Stomach smooth muscle (tissue), 2 donors: ENCODE measurements around the gene ARHGAP15.

Source experiments
- H3K27ac ChIP-seq: one replicate; pipeline ENCODE4 v1.7.0; 2013; ENCODE audit warnings: mild to moderate bottlenecking, low read length, inconsistent platforms
- H3K27me3 ChIP-seq, 2 donors: one replicate each; pipeline ENCODE4 v1.7.0; 2013; ENCODE audit warnings: low read length in 2 of 2; ENCODE audit not compliant: insufficient read depth in 2 of 2, control insufficient read depth in 1 of 2
- H3K36me3 ChIP-seq, 2 donors: one replicate each; pipeline ENCODE4 v1.7.0; 2013; ENCODE audit warnings: low read length in 2 of 2; ENCODE audit not compliant: control insufficient read depth in 2 of 2, insufficient read depth in 2 of 2
- H3K4me1 ChIP-seq: one replicate; pipeline ENCODE4 v1.7.0; 2013; ENCODE audit warnings: low read length; ENCODE audit not compliant: control insufficient read depth, insufficient read depth
- H3K4me3 ChIP-seq, 2 donors: one replicate each; pipeline ENCODE4 v1.7.0; 2013; ENCODE audit warnings: low read length in 2 of 2
- H3K9ac ChIP-seq, 2 donors: one replicate each; pipeline ENCODE4 v1.7.0; 2013; ENCODE audit warnings: low read length in 2 of 2, mild to moderate bottlenecking in 1 of 2
- H3K9me3 ChIP-seq, 2 donors: one replicate each; pipeline ENCODE4 v1.7.0; 2013; ENCODE audit warnings: low read length in 2 of 2; ENCODE audit not compliant: control insufficient read depth in 2 of 2
- donor health status: healthy.
- donor health status: Pancreatic carcinoma.

The ARHGAP15 gene

GRCh38 chr2:143452817-143453451, 323.7 kb downstream of the ARHGAP15 start:
- Histone ChIP-seq H3K4me1 (no peaks in the 10 kb centered on the region), H3K9me3 (no peaks in the 10 kb centered on the region), H3K4me3 (no peak overlapping the region), H3K27me3 (no peaks in the 10 kb centered on the region), H3K9ac (no peak overlapping the region), H3K36me3 (no peaks in the 10 kb centered on the region), H3K27ac (no peak overlapping the region)

GRCh38 chr2:143453981-143454511, 324.8 kb downstream of the ARHGAP15 start:
- H3K36me3 ChIP-seq = no peaks in the 10 kb centered on the region
- no peaks in the 10 kb centered on the region for H3K4me1 ChIP-seq
- H3K27ac ChIP-seq = no peak overlapping the region
- H3K9me3 ChIP-seq = no peaks in the 10 kb centered on the region
- H3K9ac ChIP-seq = no peak overlapping the region
- no peaks in the 10 kb centered on the region for H3K27me3 ChIP-seq
- no peak overlapping the region for H3K4me3 ChIP-seq

- no peak overlapping the region for H3K4me3 ChIP-seq
- H3K4me1 ChIP-seq = no peaks in the 10 kb centered on the region
- H3K9me3 ChIP-seq = no peaks in the 10 kb centered on the region
- no peak overlapping the region for H3K9ac ChIP-seq
- no peaks in the 10 kb centered on the region for H3K27me3 ChIP-seq
- H3K36me3 ChIP-seq = no peaks in the 10 kb centered on the region
- H3K27ac ChIP-seq = no peak overlapping the region
These were observed 326.1 kb downstream of the ARHGAP15 start for GRCh38 chr2:143455317-143455716.

- no peaks in the 10 kb centered on the region for H3K27me3 ChIP-seq
- H3K9me3 ChIP-seq = no peaks in the 10 kb centered on the region
- H3K4me1 ChIP-seq = no peaks in the 10 kb centered on the region
- no peak overlapping the region for H3K27ac ChIP-seq
- H3K4me3 ChIP-seq = no peak overlapping the region
- H3K36me3 ChIP-seq = no peaks in the 10 kb centered on the region
- H3K9ac ChIP-seq = no peak overlapping the region
These were observed 329.3 kb downstream of the ARHGAP15 start for GRCh38 chr2:143458258-143459190.

- Histone ChIP-seq H3K4me1 (no peaks in the 10 kb centered on the region), H3K9me3 (no peaks in the 10 kb centered on the region), H3K27ac (no peak overlapping the region), H3K36me3 (no peaks in the 10 kb centered on the region), H3K27me3 (no peaks in the 10 kb centered on the region), H3K9ac (no peak overlapping the region), H3K4me3 (no peak overlapping the region)
These were observed 331.2 kb downstream of the ARHGAP15 start for GRCh38 chr2:143460382-143460781.

GRCh38 chr2:143463719-143464118, 334.5 kb downstream of the ARHGAP15 start:
- Histone ChIP-seq H3K27me3 (no peaks in the 10 kb centered on the region), H3K9me3 (no peaks in the 10 kb centered on the region), H3K4me1 (no peaks in the 10 kb centered on the region), H3K27ac (no peak overlapping the region), H3K4me3 (no peak overlapping the region), H3K36me3 (no peaks in the 10 kb centered on the region), H3K9ac (no peak overlapping the region)

GRCh38 chr2:143466391-143466790, 337.2 kb downstream of the ARHGAP15 start:
- no peaks in the 10 kb centered on the region for H3K36me3 ChIP-seq
- H3K4me3 ChIP-seq = no peak overlapping the region
- H3K27me3 ChIP-seq = no peaks in the 10 kb centered on the region
- no peak overlapping the region for H3K9ac ChIP-seq
- no peak overlapping the region for H3K27ac ChIP-seq
- H3K4me1 ChIP-seq = no peaks in the 10 kb centered on the region
- no peaks in the 10 kb centered on the region for H3K9me3 ChIP-seq

GRCh38 chr2:143467011-143467410, 337.8 kb downstream of the ARHGAP15 start:
- Histone ChIP-seq H3K36me3 (no peaks in the 10 kb centered on the region), H3K4me1 (no peaks in the 10 kb centered on the region), H3K4me3 (no peak overlapping the region), H3K27ac (no peak overlapping the region), H3K9ac (no peak overlapping the region), H3K9me3 (no peaks in the 10 kb centered on the region), H3K27me3 (no peaks in the 10 kb centered on the region)

GRCh38 chr2:143468341-143468888, 339.2 kb downstream of the ARHGAP15 start:
- Histone ChIP-seq H3K27me3 (no peaks in the 10 kb centered on the region), H3K9ac (no peak overlapping the region)

GRCh38 chr2:143469323-143469722, 340.1 kb downstream of the ARHGAP15 start:
- Histone ChIP-seq H3K27ac (no peak overlapping the region), H3K36me3 (no peaks in the 10 kb centered on the region), H3K4me1 (no peaks in the 10 kb centered on the region), H3K9me3 (no peaks in the 10 kb centered on the region), H3K4me3 (no peak overlapping the region), H3K9ac (no peak overlapping the region), H3K27me3 (no peaks in the 10 kb centered on the region)

More at GRCh38 chr2:143468341-143468888, 339.2 kb downstream of the ARHGAP15 start:
- no peaks in the 10 kb centered on the region for H3K9me3 ChIP-seq
- no peaks in the 10 kb centered on the region for H3K36me3 ChIP-seq
- H3K4me1 ChIP-seq = no peaks in the 10 kb centered on the region
- H3K4me3 ChIP-seq = no peak overlapping the region
- no peak overlapping the region for H3K27ac ChIP-seq
